IMR-90 (cell line): ENCODE measurements around the gene TSPAN31.

Experiments
- CEBPB ChIP-seq: IDR thresholded peaks from 2 replicates; pipeline ENCODE4 v1.6.1; 2012; ENCODE audit warnings: low read depth, low read length, improper control_type of control experiment
- CHD1 ChIP-seq: IDR thresholded peaks from 2 replicates; pipeline ENCODE4 v1.6.1; 2012; ENCODE audit warnings: low read depth, low read length, improper control_type of control experiment
- FOS ChIP-seq: fragments of 150-350 bp; IDR thresholded peaks from 2 replicates; pipeline ENCODE4 v1.6.1; 2016; ENCODE audit warnings: low read depth, low read length
- MAFK ChIP-seq: IDR thresholded peaks from 2 replicates; pipeline ENCODE4 v1.6.1; 2012; ENCODE audit warnings: low read depth, low read length, improper control_type of control experiment
- MAZ ChIP-seq: IDR thresholded peaks from 2 replicates; pipeline ENCODE4 v1.6.1; 2012; ENCODE audit warnings: low read depth, mild to moderate bottlenecking, low read length, improper control_type of control experiment, moderate library complexity, borderline replicate concordance
- MXI1 ChIP-seq: IDR thresholded peaks from 2 replicates; pipeline ENCODE4 v1.6.1; 2012; ENCODE audit warnings: low read depth, mild to moderate bottlenecking, low read length, moderate library complexity, borderline replicate concordance
- POLR2A ChIP-seq: IDR thresholded peaks from 2 replicates; pipeline ENCODE4 v1.6.1; 2012; ENCODE audit warnings: mild to moderate bottlenecking, low read depth, low read length
- RAD21 ChIP-seq: IDR thresholded peaks from 2 replicates; pipeline ENCODE4 v1.6.1; 2012; ENCODE audit warnings: low read length, improper control_type of control experiment
- RCOR1 ChIP-seq: IDR thresholded peaks from 2 replicates; pipeline ENCODE4 v1.6.1; 2012; ENCODE audit warnings: mild to moderate bottlenecking, low read length, improper control_type of control experiment; ENCODE audit not compliant: insufficient replicate concordance
- RFX5 ChIP-seq: IDR thresholded peaks from 2 replicates; pipeline ENCODE4 v1.8.0; 2012; ENCODE audit warnings: low read depth, mild to moderate bottlenecking, low read length, moderate library complexity
- TF ChIP-seq, protein P1 (sequence below): conservative IDR thresholded peaks from 2 replicates; pipeline ENCODE4 v1.5.1; 2012; ENCODE audit warnings: mild to moderate bottlenecking, low read depth, low read length, improper control_type of control experiment
- TF ChIP-seq, protein P2 (sequence below): fragments of 150-350 bp; IDR thresholded peaks from 2 replicates; pipeline ENCODE4 v1.6.1; 2016; ENCODE audit warnings: low read depth, mild to moderate bottlenecking, low read length, moderate library complexity, borderline replicate concordance

DNA sequence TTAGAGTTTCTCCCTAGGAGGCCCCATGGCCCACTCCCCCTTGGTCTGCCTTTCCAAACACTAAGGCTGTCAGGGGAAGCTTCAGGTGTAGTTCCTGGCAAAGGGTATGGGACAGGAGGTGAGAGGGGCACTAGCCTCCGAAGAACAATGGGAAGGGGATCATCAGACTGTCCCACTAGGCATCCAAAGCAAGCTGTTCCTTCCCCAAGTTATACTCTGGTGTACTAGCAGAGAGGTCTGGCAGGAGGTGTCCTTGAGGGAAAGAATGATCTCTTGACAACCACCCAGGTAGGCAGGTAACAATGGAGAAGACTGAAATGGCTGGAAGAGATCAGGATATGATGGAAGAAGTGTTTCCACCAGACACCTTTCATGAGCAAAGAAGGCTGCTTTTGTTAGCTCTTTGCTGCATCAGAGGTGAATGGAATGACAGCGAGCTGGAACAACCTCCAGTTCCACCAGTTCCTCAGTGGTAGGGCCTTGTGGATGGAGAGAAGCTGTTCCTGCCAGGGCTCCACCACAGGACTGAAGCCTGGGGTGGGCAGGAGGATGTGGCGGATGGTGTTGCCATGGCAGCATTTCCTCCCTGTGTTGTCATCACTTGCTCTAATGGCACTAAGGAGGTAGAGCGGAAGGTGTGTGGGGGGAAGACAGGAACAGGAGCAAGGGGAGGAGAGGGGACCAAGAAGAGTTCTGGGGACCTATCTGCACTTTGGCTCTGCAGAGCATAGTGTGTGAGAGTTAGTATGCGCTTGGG is 4.0 kb upstream of the TSPAN31 start:
- no peak for TF ChIP-seq POLR2A
- TF ChIP-seq CEBPB = no peak
- TF ChIP-seq CHD1 = no peak
- TF ChIP-seq, protein P1, sequence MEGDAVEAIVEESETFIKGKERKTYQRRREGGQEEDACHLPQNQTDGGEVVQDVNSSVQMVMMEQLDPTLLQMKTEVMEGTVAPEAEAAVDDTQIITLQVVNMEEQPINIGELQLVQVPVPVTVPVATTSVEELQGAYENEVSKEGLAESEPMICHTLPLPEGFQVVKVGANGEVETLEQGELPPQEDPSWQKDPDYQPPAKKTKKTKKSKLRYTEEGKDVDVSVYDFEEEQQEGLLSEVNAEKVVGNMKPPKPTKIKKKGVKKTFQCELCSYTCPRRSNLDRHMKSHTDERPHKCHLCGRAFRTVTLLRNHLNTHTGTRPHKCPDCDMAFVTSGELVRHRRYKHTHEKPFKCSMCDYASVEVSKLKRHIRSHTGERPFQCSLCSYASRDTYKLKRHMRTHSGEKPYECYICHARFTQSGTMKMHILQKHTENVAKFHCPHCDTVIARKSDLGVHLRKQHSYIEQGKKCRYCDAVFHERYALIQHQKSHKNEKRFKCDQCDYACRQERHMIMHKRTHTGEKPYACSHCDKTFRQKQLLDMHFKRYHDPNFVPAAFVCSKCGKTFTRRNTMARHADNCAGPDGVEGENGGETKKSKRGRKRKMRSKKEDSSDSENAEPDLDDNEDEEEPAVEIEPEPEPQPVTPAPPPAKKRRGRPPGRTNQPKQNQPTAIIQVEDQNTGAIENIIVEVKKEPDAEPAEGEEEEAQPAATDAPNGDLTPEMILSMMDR = no peak
- TF ChIP-seq RFX5 = no peak
- no peak for TF ChIP-seq MXI1
- TF ChIP-seq FOS = no peak
- no peak for TF ChIP-seq RAD21
- TF ChIP-seq RCOR1 = no peak
- TF ChIP-seq MAFK = no peak
- TF ChIP-seq, protein P2, sequence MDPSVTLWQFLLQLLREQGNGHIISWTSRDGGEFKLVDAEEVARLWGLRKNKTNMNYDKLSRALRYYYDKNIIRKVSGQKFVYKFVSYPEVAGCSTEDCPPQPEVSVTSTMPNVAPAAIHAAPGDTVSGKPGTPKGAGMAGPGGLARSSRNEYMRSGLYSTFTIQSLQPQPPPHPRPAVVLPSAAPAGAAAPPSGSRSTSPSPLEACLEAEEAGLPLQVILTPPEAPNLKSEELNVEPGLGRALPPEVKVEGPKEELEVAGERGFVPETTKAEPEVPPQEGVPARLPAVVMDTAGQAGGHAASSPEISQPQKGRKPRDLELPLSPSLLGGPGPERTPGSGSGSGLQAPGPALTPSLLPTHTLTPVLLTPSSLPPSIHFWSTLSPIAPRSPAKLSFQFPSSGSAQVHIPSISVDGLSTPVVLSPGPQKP = no peak
- no peak for TF ChIP-seq MAZ
